Suppressor macrophage (primary cell): ENCODE results near the gene ACADS.

Source experiments
- DNase-seq, 4 experiments: peaks; one replicate each; pipeline ENCODE4 v3.0.0-alpha.2; 2020 to 2022
- total RNA-seq, 17 experiments: gene quantifications; one replicate each; lab custom pipeline; 2026; ENCODE audit warnings: mixed read lengths in 6 of 17, inconsistent platforms in 3 of 17; lab: John Stamatoyannopoulos, UW

Gene ACADS, protein sequence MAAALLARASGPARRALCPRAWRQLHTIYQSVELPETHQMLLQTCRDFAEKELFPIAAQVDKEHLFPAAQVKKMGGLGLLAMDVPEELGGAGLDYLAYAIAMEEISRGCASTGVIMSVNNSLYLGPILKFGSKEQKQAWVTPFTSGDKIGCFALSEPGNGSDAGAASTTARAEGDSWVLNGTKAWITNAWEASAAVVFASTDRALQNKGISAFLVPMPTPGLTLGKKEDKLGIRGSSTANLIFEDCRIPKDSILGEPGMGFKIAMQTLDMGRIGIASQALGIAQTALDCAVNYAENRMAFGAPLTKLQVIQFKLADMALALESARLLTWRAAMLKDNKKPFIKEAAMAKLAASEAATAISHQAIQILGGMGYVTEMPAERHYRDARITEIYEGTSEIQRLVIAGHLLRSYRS
- 15.3 to 44.0 (median 25.9) reads per million in 17 experiments for total RNA-seq

DNA sequence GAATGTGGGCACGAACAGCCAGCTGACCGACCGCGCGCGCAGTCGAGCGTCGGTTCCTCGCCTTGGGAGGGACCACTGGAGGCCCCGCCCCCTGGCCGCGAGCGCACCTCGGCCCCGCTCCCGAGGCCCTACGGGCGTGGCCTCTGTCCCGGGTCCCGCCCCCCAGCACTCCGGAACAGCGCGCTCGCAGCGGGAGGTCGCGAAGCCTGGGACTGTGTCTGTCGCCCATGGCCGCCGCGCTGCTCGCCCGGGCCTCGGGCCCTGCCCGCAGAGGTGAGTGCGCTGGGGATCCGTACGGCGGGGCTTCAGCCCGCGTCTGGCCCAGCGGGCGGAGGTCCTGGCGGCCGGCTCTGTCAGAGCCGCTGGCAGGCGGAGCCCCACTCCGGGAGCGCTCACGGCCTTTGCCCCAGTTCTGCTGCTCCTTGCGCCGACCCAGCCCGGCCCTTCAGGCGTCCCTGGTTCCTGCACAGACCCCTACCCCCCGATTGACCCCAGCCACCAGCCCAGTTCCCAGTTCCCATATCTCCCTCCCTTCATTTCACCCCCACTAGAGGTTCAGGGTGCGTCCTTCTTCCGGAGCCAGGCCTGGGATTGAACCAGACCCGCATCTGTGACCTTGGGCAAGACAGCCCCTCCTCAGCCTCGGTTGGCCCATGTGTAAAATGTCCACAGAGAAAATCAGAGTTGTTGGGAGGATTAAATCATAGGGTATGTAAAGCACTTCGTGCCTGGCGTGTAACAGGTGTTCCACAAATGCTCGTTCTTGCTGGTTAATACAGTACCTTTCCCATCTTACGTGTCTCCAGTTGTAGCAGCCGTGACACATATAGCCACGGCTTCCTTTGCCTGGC, at the start of gene ACADS:
Gene ACADS (plus strand): TSS at position 168 of the 851 bp plus-strand sequence. CDS start 60 bp downstream, at position 228.
- peak; percentile 93 to 98 (median 96) for DNase-seq

- peak; percentile 36 to 47 (median 41) for DNase-seq
Measured at GRCh38 chr12:120677765-120678473, 47.7 kb upstream of the ACADS start.

GRCh38 chr12:120678572-120678971, 47.1 kb upstream of the ACADS start:
- no peak for DNase-seq

- DNase-seq, result peak; percentile 50 to 69 (median 60)
Measured at GRCh38 chr12:120680165-120680738, 45.4 kb upstream of the ACADS start.

GRCh38 chr12:120684523-120684932, 41.1 kb upstream of the ACADS start:
- peak; percentile 71 to 92 (median 80) for DNase-seq

DNA sequence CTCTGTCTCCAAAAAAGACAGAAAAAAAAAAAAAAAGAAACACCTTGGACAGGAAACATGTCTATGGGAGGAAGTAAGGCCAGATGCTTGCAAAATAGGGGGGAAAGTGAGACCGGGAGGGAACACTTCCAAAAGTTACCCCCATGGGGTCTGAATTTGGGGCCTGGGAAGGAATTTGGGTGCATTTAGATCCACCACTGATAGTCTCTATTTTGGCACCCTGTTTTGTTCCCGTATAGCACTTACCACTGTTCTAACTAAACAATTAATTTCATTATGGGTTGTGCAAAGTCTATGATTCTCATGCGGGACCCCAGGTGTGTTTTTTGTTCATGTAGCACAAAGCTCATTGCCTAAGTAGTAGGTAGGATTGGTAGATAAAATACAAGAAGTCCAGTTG, 40.1 kb upstream of the ACADS start:
- no peak for DNase-seq

DNA sequence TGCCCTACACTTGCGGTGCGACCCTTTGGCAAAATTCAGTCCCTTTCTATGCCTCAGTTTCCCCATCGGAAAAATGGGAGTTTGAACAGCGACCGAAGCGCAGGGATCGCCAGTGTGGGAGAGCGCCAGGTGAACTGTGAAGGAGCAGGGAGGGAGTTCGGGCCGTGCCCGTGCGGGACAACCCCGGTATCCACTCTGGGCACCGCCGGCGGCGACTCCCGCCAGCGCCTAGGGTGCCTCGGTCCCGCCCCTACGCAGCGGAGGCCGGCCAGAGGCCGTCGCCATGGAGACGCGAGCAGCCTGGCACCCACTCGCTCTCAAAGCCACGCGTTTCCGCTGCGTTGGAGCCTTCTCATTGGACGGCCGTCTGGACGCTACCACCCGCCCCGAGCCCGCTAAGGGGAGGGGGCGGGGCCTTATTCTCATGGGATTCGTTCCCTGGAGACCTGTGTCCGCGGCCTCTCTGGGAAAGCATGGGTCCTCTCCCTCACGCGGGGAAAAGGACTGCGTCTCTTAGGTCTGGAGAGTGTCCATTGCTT, 39.4 kb upstream of the ACADS start:
- DNase-seq, result peak; percentile 99 to 100 (median 100)

DNA sequence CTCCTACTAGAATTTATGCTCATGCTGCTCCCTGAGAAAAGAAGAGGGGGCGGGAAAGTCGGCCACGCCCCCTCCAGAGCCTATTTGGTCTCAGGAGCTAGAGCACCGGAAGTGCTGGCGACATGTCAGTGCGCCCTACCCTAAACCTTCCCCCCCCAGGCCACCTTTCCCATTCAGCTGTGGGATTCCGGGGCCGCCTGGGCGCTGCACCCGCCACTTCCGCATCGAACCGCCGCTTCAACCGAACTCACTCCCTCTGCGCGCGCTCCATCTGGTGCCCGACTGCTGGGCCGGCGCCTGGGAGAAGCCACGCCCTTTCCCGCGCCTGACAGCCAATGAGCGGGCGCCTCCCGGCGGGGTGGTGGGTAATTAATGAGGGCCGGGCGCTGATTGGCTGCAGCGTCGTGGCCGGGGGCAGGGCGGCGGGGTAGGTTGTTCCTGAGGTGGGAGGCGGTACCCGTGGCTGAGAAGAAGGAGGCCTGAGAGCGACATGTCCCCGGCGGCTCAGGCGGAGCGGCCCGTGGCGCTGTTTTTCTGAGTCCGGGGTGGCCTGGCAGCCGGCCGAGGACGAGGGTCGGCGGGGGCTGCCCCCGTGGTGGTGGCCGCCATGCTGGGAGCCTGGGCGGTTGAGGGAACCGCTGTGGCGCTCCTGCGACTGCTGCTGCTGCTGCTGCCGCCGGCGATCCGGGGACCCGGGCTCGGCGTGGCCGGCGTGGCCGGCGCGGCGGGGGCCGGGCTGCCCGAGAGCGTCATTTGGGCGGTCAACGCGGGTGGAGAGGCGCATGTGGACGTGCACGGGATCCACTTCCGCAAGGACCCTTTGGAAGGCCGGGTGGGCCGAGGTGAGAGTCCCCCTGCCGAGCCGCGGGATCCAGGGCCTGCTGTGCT, 38.7 kb upstream of the ACADS start, which contains the start of gene MLEC:
Gene MLEC (plus strand): TSS at position 460 of the 888 bp plus-strand sequence. CDS start 148 bp downstream, at position 608.
- peak; percentile 99 for DNase-seq

- DNase-seq, result peak; percentile 49 to 63 (median 54)
Measured at GRCh38 chr12:120687578-120688289, 37.9 kb upstream of the ACADS start.

- peak; percentile 52 to 67 (median 64) for DNase-seq
Measured at GRCh38 chr12:120688527-120689071, 37.0 kb upstream of the ACADS start.

GRCh38 chr12:120689397-120690082, 36.1 kb upstream of the ACADS start:
- DNase-seq, result no peak

DNA sequence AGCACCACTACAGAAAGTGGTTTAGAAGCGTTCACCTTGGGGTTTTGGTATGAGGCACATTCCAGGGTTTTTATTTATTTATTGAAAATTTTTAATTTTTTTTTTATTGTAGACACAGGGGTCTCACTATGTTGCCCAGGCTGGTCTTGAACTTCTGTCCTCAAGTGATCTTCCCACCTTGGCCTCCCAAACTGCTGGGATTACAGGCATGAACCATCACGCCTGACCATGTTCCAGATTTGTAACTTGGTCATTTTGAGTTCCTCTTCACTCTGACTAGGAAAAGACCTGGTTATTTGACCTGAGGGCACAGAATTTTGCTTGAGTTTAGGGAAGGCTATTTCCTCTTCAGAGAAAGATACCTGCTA, 35.6 kb upstream of the ACADS start:
- no peak for DNase-seq

DNA sequence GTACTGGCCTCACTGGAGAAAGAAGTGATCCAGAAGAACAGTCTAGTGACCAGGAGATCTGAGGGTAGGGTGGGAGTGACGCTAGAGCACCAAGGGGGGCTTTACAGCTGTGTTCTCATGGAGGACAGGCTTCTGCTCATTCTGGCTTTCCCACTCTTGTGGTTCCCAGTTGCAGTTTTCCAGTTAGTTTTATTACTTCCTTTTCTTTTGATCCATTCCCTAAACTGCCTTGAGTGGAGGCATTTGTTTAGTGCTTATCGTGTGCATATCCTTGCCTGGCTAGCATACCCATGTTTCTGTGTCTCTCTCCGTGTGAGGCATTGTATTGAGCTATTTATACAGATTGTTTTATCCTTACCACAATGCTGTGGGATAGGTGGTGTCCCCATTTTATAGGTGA, 34.6 kb upstream of the ACADS start:
- no peak for DNase-seq

DNA sequence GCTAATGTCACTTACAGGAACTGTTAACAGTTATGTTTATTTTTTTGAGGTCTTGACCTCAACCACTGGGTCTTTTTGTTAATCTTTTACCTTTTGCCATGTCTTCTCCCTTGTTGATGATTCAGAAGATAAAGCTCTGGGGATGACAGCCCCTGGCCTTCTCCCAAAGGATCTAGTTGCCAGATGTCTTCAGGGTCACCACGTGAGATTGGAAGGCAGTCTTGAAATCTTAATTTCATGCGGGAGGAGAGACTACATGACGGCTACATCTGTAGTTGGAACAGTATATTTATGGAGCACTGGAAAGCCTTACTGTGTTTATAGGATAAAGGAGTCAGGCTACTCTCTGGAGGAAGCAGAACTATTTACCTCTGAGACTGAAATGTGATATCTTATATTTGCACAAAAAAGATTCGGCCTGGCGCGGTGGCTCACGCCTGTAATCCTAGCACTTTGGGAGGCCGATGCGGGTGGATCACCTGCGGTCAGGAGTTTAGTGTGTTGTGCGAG, 33.0 kb upstream of the ACADS start:
- DNase-seq, result no peak

- DNase-seq, result no peak
Measured at GRCh38 chr12:120693848-120694247, 31.8 kb upstream of the ACADS start.

DNA sequence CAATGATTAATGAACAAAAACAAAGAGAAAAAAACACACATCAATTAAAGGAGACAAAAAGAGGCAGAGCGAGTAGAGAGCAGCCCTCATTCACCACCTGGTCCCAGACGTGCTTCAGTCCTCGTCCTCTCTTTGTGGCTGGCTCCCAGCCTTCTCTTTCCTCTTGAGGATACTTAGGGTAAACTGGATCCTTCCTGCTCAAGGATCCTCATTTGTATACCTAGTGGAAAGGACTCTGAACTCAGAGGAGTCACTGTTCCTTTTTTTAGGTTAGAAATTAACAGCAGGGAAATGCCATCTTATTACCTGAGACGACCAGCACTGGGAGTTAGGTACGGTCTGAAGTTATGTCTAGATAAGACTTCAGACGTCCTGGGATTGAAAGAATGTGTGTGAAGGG, 29.0 kb upstream of the ACADS start:
- no peak for DNase-seq

DNA sequence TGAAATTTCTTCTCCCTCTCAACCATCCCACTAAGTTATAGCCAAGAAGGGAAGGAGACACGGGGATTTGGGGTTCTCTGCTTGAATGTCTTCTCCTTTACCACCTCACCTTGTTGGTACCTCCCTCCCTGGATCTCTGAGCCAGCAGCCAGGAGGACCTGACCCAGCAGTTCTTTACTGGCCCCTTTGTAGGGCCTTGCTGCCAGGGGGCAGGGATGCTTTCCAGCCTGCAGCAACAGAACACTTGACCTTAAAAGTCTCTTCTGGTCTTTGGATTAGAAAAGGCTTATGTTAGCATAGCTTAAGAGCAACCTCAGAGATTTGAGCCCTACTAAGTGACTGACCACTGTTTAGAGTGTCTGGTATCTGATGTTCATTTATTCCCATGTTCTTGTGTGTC, 28.3 kb upstream of the ACADS start:
- DNase-seq, result no peak

- peak; percentile 60 to 64 (median 62) for DNase-seq
Measured at GRCh38 chr12:120698665-120699064, 27.0 kb upstream of the ACADS start.

DNA sequence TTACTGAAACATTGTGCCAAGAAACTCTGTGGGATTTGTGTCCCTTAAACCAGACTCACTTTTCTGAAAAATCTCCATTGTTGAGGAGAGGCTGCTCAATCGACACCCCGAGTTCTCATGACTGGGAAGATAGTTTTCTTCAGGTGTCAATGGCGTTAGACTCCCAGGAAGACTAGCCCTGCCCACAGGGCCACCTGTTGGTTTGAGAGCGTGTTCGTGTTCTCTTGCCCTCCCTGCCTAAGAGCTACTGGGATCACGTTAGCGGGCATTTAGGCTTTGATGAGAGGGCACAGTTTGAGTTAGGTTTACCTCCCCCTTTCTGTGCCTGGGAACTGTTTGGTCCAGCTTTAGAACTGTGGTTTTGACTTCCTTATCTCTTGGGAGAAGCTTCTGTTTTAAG, 26.1 kb upstream of the ACADS start:
- no peak for DNase-seq
